PC-3 (cell line): ENCODE data around the gene INVS. TPM values are rescaled to one million over a fixed set of nuclear protein-coding genes. Genes with fewer than 3 reads are reported as not detected.

ENCODE experiments used
- ATAC-seq: fragments of 200-7000 bp; cut with Tn5 transposase; 2 replicates; pipeline ENCODE4 v1.9.1; 2020; ENCODE audit warnings: mild to moderate bottlenecking, moderate library complexity
- BruUV-seq: library from RNA; stranded (reverse); fragments of 400-500 nt; replicated peaks from 2 replicates; lab custom pipeline; 2021; lab: Mats Ljungman, UMichigan
- CTCF ChIA-PET: fragments of 300-600 bp; sonication (Branson Sonifier 250); formaldehyde crosslinking; loops from one replicate; lab custom pipeline; 2022; ENCODE audit warnings: antibody characterized with exemption; lab: Charles Lee
- POLR2A ChIA-PET: fragments of 300-600 bp; sonication (Branson Sonifier 250); formaldehyde crosslinking; loops from one replicate; lab custom pipeline; 2022; ENCODE audit warnings: antibody characterized with exemption; ENCODE audit not compliant: unreplicated experiment; lab: Charles Lee
- DNase-seq: peaks from one replicate; pipeline ENCODE4 v3.0.0-alpha.2; 2015
- H2AFZ ChIP-seq: fragments of 300-600 bp; sonication (generic); 2 replicates; pipeline ENCODE4 v1.6.0; 2016; ENCODE audit warnings: antibody characterized with exemption, low read length
- H3F3A ChIP-seq: fragments of 300-600 bp; sonication (generic); one replicate; pipeline ENCODE4 v1.6.0; 2017; ENCODE audit warnings: antibody characterized with exemption, low read length, control low read depth, mild to moderate bottlenecking; ENCODE audit not compliant: unreplicated experiment
- H3K27ac ChIP-seq: fragments of 300-600 bp; sonication (generic); 2 replicates; pipeline ENCODE4 v1.5.1; 2016; ENCODE audit warnings: mild to moderate bottlenecking, low read length
- H3K27me3 ChIP-seq: fragments of 300-600 bp; sonication (generic); 2 replicates; pipeline ENCODE4 v1.6.1; 2016; ENCODE audit warnings: low read length, mixed read lengths
- H3K36me3 ChIP-seq: fragments of 300-600 bp; sonication (generic); 2 replicates; pipeline ENCODE4 v1.6.1; 2016; ENCODE audit warnings: low read depth, mixed run types, low read length, mixed read lengths
- H3K4me1 ChIP-seq: fragments of 300-600 bp; sonication (generic); 2 replicates; pipeline ENCODE4 v1.5.1; 2016; ENCODE audit warnings: low read length; ENCODE audit not compliant: insufficient read depth
- H3K4me2 ChIP-seq: fragments of 300-600 bp; sonication (generic); 2 replicates; pipeline ENCODE4 v1.6.0; 2016; ENCODE audit warnings: low read length
- H3K4me3 ChIP-seq: fragments of 300-600 bp; sonication (generic); 2 replicates; pipeline ENCODE4 v1.5.1; 2016; ENCODE audit warnings: mild to moderate bottlenecking, low read length, mixed read lengths
- H3K79me2 ChIP-seq: fragments of 300-600 bp; sonication (generic); 2 replicates; pipeline ENCODE4 v1.6.1; 2017; ENCODE audit warnings: low read length, mixed read lengths
- H3K9ac ChIP-seq: fragments of 300-600 bp; sonication (generic); 2 replicates; pipeline ENCODE4 v1.6.0; 2016; ENCODE audit warnings: mild to moderate bottlenecking, low read length
- H3K9me2 ChIP-seq: fragments of 300-600 bp; sonication (generic); replicated peaks from 2 replicates; pipeline ENCODE4 v1.6.1; 2016; ENCODE audit warnings: mixed run types, low read length, mixed read lengths
- H3K9me3 ChIP-seq: fragments of 300-600 bp; sonication (generic); 2 replicates; pipeline ENCODE4 v1.6.1; 2016; ENCODE audit warnings: low read length, mixed read lengths
- H4K20me1 ChIP-seq: fragments of 300-600 bp; sonication (generic); 2 replicates; pipeline ENCODE4 v1.6.1; 2016; ENCODE audit warnings: low read length, mixed read lengths
- EZH2 ChIP-seq: fragments of 300-600 bp; sonication (generic); IDR thresholded peaks from one replicate; pipeline ENCODE4 v1.6.1; 2017; ENCODE audit warnings: antibody characterized with exemption, mild to moderate bottlenecking, low read length; ENCODE audit not compliant: unreplicated experiment
- EZH2phosphoT487 ChIP-seq: fragments of 300-600 bp; sonication (generic); IDR thresholded peaks from 2 replicates; pipeline ENCODE4 v1.6.1; 2018; ENCODE audit warnings: mild to moderate bottlenecking, antibody characterized with exemption, low read length, borderline replicate concordance
- intact Hi-C: fragments of 100-400 bp; cut with micrococcal nuclease; formaldehyde crosslinking; loops from 2 replicates; pipeline ENCODE4 v1.9.0; 2023
- total RNA-seq: library from RNA; depleted of rRNA; stranded (reverse); fragments of >200 nt; gene quantifications from 2 replicates; pipeline ENCODE4 v1.2.3, GENCODE V29; 2014
- TF ChIP-seq, protein P1 (sequence below): fragments of 300-600 bp; sonication (generic); conservative IDR thresholded peaks from 2 replicates; pipeline ENCODE4 v1.5.1; 2017; ENCODE audit warnings: antibody characterized with exemption, low read depth, mild to moderate bottlenecking, low read length

INVS gene
- total RNA-seq, 1 experiment from 2014 or later, result 8.9 TPM

DNA sequence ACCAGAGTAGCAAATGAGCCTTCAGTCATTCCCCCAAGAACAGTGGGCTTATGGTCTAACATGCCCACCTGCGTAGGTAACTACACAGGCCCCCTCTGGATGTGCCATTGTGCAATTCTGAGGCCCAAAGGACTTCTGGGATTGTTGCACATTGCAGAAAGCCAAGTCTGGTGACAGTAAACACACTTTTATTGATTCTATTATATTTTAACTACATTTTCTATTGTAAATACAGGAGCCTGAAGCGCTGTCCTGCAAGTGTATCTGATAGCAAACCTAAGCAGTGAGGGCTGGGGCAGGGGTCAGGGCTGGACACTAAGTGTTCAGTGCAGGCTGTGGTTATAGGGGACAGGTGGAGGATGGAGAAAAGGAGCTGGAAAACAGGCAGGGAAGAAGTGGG, 196.2 kb downstream of the INVS start:
- intact Hi-C loops, result no loop called here
- Histone ChIP-seq H3K27me3 (no peaks in the 10 kb centered on the region), H3K79me2 (no peaks in the 10 kb centered on the region), H2AFZ (no peak overlapping the region), H3F3A (no peaks in the 10 kb centered on the region), H3K36me3 (peaks cover 12% of the 10 kb centered on the region; the same call in 1 of the 2 replicates), H3K4me2 (no peak overlapping the region), H3K27ac (no peak overlapping the region), H3K4me3 (no peak overlapping the region), H3K9me3 (no peaks in the 10 kb centered on the region), H3K4me1 (no peaks in the 10 kb centered on the region), H3K9ac (no peak overlapping the region), H4K20me1 (no peaks in the 10 kb centered on the region), H3K9me2 (no peaks in the 10 kb centered on the region)
- DNase-seq (no peak), ATAC-seq (no peak)
- CTCF ChIA-PET, result no interaction called here
- no TSS peak for BruUV-seq
- POLR2A ChIA-PET, result no interaction called here
- TF ChIP-seq EZH2 (no peak), EZH2phosphoT487 (no peak)
- TF ChIP-seq, protein P1, sequence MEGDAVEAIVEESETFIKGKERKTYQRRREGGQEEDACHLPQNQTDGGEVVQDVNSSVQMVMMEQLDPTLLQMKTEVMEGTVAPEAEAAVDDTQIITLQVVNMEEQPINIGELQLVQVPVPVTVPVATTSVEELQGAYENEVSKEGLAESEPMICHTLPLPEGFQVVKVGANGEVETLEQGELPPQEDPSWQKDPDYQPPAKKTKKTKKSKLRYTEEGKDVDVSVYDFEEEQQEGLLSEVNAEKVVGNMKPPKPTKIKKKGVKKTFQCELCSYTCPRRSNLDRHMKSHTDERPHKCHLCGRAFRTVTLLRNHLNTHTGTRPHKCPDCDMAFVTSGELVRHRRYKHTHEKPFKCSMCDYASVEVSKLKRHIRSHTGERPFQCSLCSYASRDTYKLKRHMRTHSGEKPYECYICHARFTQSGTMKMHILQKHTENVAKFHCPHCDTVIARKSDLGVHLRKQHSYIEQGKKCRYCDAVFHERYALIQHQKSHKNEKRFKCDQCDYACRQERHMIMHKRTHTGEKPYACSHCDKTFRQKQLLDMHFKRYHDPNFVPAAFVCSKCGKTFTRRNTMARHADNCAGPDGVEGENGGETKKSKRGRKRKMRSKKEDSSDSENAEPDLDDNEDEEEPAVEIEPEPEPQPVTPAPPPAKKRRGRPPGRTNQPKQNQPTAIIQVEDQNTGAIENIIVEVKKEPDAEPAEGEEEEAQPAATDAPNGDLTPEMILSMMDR, result no peak

DNA sequence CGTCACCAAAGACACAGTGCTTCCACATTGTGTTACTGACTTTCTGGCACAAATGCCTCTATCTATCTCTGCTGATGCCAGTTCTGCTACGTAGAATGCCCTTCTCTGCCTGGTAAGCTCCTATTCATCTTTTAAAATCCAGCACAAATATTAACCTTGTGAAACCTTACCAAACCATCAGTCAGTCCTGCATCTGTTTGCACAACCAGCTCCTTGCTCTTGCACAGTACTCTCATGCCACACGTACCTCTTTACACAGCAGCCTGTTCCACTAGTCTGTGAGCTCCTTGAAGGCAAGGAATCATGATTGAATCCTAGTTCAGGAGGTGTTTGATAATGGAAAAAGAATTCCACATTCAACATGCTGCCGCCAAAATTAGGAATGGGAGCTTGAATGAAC, 197.4 kb downstream of the INVS start:
- Histone ChIP-seq H3K9me2 (no peaks in the 10 kb centered on the region), H3K4me3 (no peak overlapping the region), H3K79me2 (no peaks in the 10 kb centered on the region), H3K9me3 (no peaks in the 10 kb centered on the region), H4K20me1 (no peaks in the 10 kb centered on the region), H3K27ac (no peak overlapping the region), H3F3A (no peaks in the 10 kb centered on the region), H3K4me1 (no peaks in the 10 kb centered on the region), H3K36me3 (peaks cover 17% of the 10 kb centered on the region), H2AFZ (no peak overlapping the region), H3K27me3 (no peaks in the 10 kb centered on the region), H3K4me2 (no peak overlapping the region), H3K9ac (no peak overlapping the region)
- ATAC-seq (no peak), DNase-seq (no peak)
- CTCF ChIA-PET, result no interaction called here
- TF ChIP-seq, protein P1, result no peak
- no peak for TF ChIP-seq EZH2phosphoT487
- TF ChIP-seq EZH2, result no peak
- POLR2A ChIA-PET, result no interaction called here
- no TSS peak for BruUV-seq
- intact Hi-C loops, result no loop called here

DNA sequence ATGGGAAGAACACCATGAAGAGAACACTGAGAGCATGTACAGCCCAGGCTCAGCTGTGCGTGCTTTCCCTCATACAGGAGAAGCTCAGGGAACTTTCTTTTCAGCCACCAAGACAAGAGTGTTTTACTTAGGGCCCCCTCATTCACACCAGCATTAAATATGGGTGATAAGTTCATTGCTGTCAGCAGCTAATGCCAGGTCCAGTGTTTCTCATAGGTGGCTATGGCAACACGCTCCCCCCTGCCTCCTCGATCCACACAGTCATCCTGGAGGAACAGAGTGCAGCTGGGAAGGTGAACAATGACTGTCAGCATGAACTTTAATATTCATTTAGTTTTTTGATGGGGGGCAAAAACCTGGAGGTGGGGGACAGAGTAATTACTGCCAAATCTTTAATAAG, 199.3 kb downstream of the INVS start:
- Histone ChIP-seq H3K27ac (no peak overlapping the region), H3K9me3 (no peaks in the 10 kb centered on the region), H3K79me2 (no peaks in the 10 kb centered on the region), H3K4me1 (no peaks in the 10 kb centered on the region), H3F3A (no peaks in the 10 kb centered on the region), H3K9me2 (no peaks in the 10 kb centered on the region), H3K27me3 (no peaks in the 10 kb centered on the region), H3K4me3 (no peak overlapping the region), H2AFZ (no peak overlapping the region), H3K4me2 (no peak overlapping the region), H4K20me1 (no peaks in the 10 kb centered on the region), H3K36me3 (peaks cover 33% of the 10 kb centered on the region), H3K9ac (no peak overlapping the region)
- no TSS peak for BruUV-seq
- DNase-seq, result no peak
- TF ChIP-seq, protein P1, result no peak
- TF ChIP-seq EZH2 (no peak), EZH2phosphoT487 (no peak)
- intact Hi-C loops, result no loop called here
- no peak for ATAC-seq
- CTCF ChIA-PET, result no interaction called here
- POLR2A ChIA-PET, result no interaction called here
